GM19395 (cell line): Measurements from ENCODE around the gene NPAS4.
"Not testable (repeated sequence)": the region's sequence is repeated elsewhere in the genome, so short reads cannot be mapped to it uniquely, and the experiment has no call there.

Source experiments
- ATAC-seq: cut with Tn5 transposase; IDR thresholded peaks from one replicate; pipeline ENCODE4 v1.9.1; 2021; ENCODE audit warnings: mild to moderate bottlenecking, moderate library complexity; ENCODE audit not compliant: unreplicated experiment

The NPAS4 gene

GRCh38 chr11:66454247-66454646, 33.4 kb downstream of the NPAS4 start:
- no peak for ATAC-seq

- ATAC-seq = no peak
Observed at GRCh38 chr11:66454828-66455227, 34.0 kb downstream of the NPAS4 start.

- ATAC-seq = no peak
Observed at GRCh38 chr11:66457826-66458225, 37.0 kb downstream of the NPAS4 start.

- ATAC-seq = no peak
Observed at GRCh38 chr11:66459138-66459778, 38.4 kb downstream of the NPAS4 start.

- ATAC-seq = no peak
Observed at GRCh38 chr11:66462010-66462409, 41.2 kb downstream of the NPAS4 start.

- ATAC-seq = no peak
Observed at GRCh38 chr11:66462911-66463310, 42.1 kb downstream of the NPAS4 start.

GRCh38 chr11:66464116-66464515, 43.3 kb downstream of the NPAS4 start:
- not testable (repeated sequence) for ATAC-seq

GRCh38 chr11:66464916-66465315, 44.1 kb downstream of the NPAS4 start:
- no peak for ATAC-seq

- ATAC-seq = no peak
Observed at GRCh38 chr11:66465373-66466224, 44.8 kb downstream of the NPAS4 start.

GRCh38 chr11:66466225-66467033, 45.6 kb downstream of the NPAS4 start, which contains the start of gene PELI3:
TSS of gene PELI3 (plus strand) at chr11:66466905. CDS start at chr11:66468129, 1,224 bp downstream.
- peak; percentile 80 for ATAC-seq

GRCh38 chr11:66467034-66467659, 46.3 kb downstream of the NPAS4 start:
- ATAC-seq = peak; percentile 42

- ATAC-seq = no peak
Observed at GRCh38 chr11:66467756-66468155, 46.9 kb downstream of the NPAS4 start.

GRCh38 chr11:66468691-66469090, 47.9 kb downstream of the NPAS4 start:
- ATAC-seq = no peak

- ATAC-seq = no peak
Observed at GRCh38 chr11:66469441-66469840, 48.6 kb downstream of the NPAS4 start.

GRCh38 chr11:66470015-66470414, 49.2 kb downstream of the NPAS4 start:
- no peak for ATAC-seq

- ATAC-seq = no peak
Observed at GRCh38 chr11:66471142-66471541, 50.3 kb downstream of the NPAS4 start.

GRCh38 chr11:66472054-66472453, 51.2 kb downstream of the NPAS4 start:
- no peak for ATAC-seq

- ATAC-seq = no peak
Observed at GRCh38 chr11:66473167-66473566, 52.3 kb downstream of the NPAS4 start.

GRCh38 chr11:66473608-66474515, 53.0 kb downstream of the NPAS4 start:
- no peak for ATAC-seq
